DOHH2 (cell line): ENCODE data around the gene LDLRAD1.

ENCODE experiments used
- H3F3A ChIP-seq: fragments of 200-600 bp; sonication (generic), shearing (Covaris generic); 2 replicates; pipeline ENCODE4 v1.6.0; 2016; ENCODE audit warnings: antibody characterized with exemption, mild to moderate bottlenecking; ENCODE audit not compliant: control insufficient read depth, insufficient read depth
- H3K27ac ChIP-seq: fragments of 200-600 bp; sonication (generic); 2 replicates; pipeline ENCODE4 v1.5.1; 2014; ENCODE audit warnings: low read depth, mild to moderate bottlenecking, low read length, moderate library complexity
- H3K27me3 ChIP-seq: fragments of 200-600 bp; sonication (generic); 2 replicates; pipeline ENCODE4 v1.6.1; 2014; ENCODE audit warnings: mild to moderate bottlenecking, low read length, mixed read lengths; ENCODE audit not compliant: control insufficient read depth
- H3K36me3 ChIP-seq: fragments of 200-600 bp; sonication (generic); 2 replicates; pipeline ENCODE4 v1.6.1; 2014; ENCODE audit warnings: mild to moderate bottlenecking, low read length, moderate library complexity, mixed read lengths; ENCODE audit not compliant: control insufficient read depth
- H3K4me1 ChIP-seq: fragments of 200-600 bp; sonication (generic); 2 replicates; pipeline ENCODE4 v1.6.1; 2014; ENCODE audit warnings: mild to moderate bottlenecking, low read length, mixed read lengths; ENCODE audit not compliant: control insufficient read depth
- H3K4me2 ChIP-seq: fragments of 200-600 bp; sonication (generic); 2 replicates; pipeline ENCODE4 v1.6.0; 2014; ENCODE audit warnings: mild to moderate bottlenecking, low read length, moderate library complexity
- H3K4me3 ChIP-seq: fragments of 200-600 bp; sonication (generic); 2 replicates; pipeline ENCODE4 v1.5.1; 2014; ENCODE audit warnings: mild to moderate bottlenecking, low read length, mixed read lengths
- H3K79me2 ChIP-seq: fragments of 200-600 bp; sonication (generic); 2 replicates; pipeline ENCODE4 v1.6.1; 2014; ENCODE audit warnings: mild to moderate bottlenecking, low read length, mixed read lengths; ENCODE audit not compliant: control insufficient read depth
- H3K9me2 ChIP-seq: fragments of 200-600 bp; sonication (generic); replicated peaks from 2 replicates; pipeline ENCODE4 v1.6.1; 2014; ENCODE audit warnings: mild to moderate bottlenecking, low read length, mixed read lengths; ENCODE audit not compliant: control insufficient read depth
- H3K9me3 ChIP-seq: fragments of 200-600 bp; sonication (generic); 2 replicates; pipeline ENCODE4 v1.6.1; 2014; ENCODE audit warnings: antibody characterized with exemption, low read length, mixed read lengths; ENCODE audit not compliant: control insufficient read depth, insufficient read depth
- H4K20me1 ChIP-seq: fragments of 200-600 bp; sonication (generic); 2 replicates; pipeline ENCODE4 v1.6.0; 2014; ENCODE audit warnings: low read depth, mild to moderate bottlenecking, antibody characterized with exemption, low read length, moderate library complexity; ENCODE audit not compliant: control insufficient read depth, insufficient read depth
- EZH2phosphoT487 ChIP-seq: fragments of 200-600 bp; sonication (generic); IDR thresholded peaks from 2 replicates; pipeline ENCODE4 v1.6.1; 2017; ENCODE audit warnings: borderline replicate concordance, mild to moderate bottlenecking, antibody characterized with exemption, low read length, moderate library complexity, mixed read lengths
- TF ChIP-seq, protein P1 (sequence below): fragments of 200-600 bp; sonication (generic); IDR thresholded peaks from one replicate; pipeline ENCODE4 v1.5.1; 2014; ENCODE audit warnings: antibody characterized with exemption, mild to moderate bottlenecking, low read depth, low read length; ENCODE audit not compliant: poor library complexity, severe bottlenecking

Gene LDLRAD1

DNA sequence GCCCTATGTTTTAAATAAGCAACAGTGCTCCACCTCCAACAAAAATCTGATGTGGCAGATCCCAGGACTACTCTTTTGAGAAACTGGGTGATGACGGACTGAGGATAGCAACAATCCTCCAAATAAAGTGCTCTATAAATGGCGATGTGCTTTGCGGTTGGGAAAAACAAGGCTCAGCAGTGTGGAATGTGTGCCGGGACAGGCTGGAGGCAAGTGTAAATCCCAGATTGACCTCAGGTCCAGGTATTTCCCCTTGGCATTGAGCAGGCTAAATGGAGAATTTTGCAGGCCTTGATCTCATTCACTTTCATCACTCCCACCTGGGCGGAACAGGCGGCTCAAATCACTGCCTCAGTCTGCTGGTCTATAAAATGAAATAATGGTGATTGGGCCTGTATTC, 36.8 kb downstream of the LDLRAD1 start:
- Histone ChIP-seq H3K4me1 (no peaks in the 10 kb centered on the region), H3K4me3 (no peak overlapping the region), H3F3A (no peaks in the 10 kb centered on the region), H3K4me2 (no peak overlapping the region), H3K9me2 (no peaks in the 10 kb centered on the region), H3K36me3 (no peaks in the 10 kb centered on the region), H3K79me2 (no peaks in the 10 kb centered on the region), H3K9me3 (no peaks in the 10 kb centered on the region), H4K20me1 (no peaks in the 10 kb centered on the region; the same call in 1 of the 2 replicates), H3K27me3 (no peaks in the 10 kb centered on the region), H3K27ac (no peak overlapping the region)
- TF ChIP-seq EZH2phosphoT487, result no peak
- TF ChIP-seq, protein P1, sequence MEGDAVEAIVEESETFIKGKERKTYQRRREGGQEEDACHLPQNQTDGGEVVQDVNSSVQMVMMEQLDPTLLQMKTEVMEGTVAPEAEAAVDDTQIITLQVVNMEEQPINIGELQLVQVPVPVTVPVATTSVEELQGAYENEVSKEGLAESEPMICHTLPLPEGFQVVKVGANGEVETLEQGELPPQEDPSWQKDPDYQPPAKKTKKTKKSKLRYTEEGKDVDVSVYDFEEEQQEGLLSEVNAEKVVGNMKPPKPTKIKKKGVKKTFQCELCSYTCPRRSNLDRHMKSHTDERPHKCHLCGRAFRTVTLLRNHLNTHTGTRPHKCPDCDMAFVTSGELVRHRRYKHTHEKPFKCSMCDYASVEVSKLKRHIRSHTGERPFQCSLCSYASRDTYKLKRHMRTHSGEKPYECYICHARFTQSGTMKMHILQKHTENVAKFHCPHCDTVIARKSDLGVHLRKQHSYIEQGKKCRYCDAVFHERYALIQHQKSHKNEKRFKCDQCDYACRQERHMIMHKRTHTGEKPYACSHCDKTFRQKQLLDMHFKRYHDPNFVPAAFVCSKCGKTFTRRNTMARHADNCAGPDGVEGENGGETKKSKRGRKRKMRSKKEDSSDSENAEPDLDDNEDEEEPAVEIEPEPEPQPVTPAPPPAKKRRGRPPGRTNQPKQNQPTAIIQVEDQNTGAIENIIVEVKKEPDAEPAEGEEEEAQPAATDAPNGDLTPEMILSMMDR, result no peak

DNA sequence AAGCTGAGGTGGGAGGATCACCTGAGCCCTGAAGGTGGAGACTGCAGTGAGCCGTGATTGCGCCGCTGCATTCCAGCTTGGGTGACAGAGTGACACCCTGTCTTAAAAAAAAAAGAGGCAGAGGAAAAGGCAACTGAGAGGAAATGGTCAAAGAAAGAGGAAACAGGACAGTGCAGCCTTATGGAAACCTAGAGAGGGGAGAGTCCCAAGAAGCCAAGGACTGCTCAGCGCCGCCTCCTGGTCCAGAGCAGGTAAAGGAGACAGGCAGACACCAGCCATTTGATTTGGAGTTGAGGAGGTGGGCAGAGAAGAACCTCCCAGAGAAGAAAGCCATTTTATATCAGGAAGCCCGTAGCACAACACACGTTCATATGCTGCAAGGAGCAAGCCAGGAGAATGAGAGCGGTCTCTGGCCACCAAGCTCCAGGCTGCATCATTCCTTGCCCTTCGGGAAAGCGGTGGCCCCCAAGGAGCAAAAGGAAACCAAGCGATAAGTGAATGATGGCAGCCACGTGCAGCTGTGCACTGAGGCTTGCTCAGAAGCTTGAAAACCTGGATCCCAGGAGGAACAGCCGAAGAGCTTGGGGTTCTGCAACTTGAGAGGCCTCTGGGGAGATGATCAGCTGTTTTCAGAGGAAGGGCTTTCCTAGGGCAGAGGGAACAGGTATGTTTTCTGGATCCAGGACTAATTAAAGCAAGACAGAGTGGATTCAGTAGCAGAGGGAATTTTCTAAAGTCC, 38.1 kb downstream of the LDLRAD1 start:
- no peaks in the 10 kb centered on the region for H3K36me3 ChIP-seq
- TF ChIP-seq, protein P1, result no peak
- no peak for TF ChIP-seq EZH2phosphoT487
- H3K4me3 ChIP-seq, result no peak overlapping the region
- no peaks in the 10 kb centered on the region for H3K27me3 ChIP-seq
- no peaks in the 10 kb centered on the region; the same call in 1 of the 2 replicates for H4K20me1 ChIP-seq
- no peaks in the 10 kb centered on the region for H3K4me1 ChIP-seq
- H3K4me2 ChIP-seq, result no peak overlapping the region
- H3K27ac ChIP-seq, result no peak overlapping the region
- H3K9me3 ChIP-seq, result no peaks in the 10 kb centered on the region
- no peaks in the 10 kb centered on the region for H3K9me2 ChIP-seq
- no peaks in the 10 kb centered on the region for H3K79me2 ChIP-seq
- no peaks in the 10 kb centered on the region for H3F3A ChIP-seq

DNA sequence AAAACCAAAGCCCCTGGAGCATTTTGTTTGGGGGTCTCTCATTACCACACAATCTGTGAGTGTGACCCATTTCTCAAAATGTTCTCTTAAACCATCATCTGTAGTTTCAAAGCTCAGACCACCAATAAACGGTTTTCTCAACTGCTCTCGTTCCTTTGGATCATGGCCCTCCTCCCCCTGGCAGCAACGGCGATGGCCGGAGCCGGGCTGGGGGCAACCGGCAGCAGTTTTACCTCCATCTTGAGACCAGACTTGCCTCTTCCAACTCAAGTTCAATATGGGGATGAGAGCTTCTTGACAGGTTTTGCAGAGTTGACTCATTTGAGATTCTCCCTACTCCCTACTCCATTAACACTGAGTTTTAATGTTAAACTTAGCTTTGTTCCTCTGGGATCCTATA, 42.1 kb downstream of the LDLRAD1 start:
- Histone ChIP-seq H3K9me3 (no peaks in the 10 kb centered on the region), H3K4me1 (no peaks in the 10 kb centered on the region), H3F3A (no peaks in the 10 kb centered on the region), H4K20me1 (no peaks in the 10 kb centered on the region; the same call in 1 of the 2 replicates), H3K9me2 (no peaks in the 10 kb centered on the region), H3K27ac (no peak overlapping the region), H3K4me2 (no peak overlapping the region), H3K27me3 (no peaks in the 10 kb centered on the region), H3K36me3 (no peaks in the 10 kb centered on the region; the same call in 1 of the 2 replicates), H3K79me2 (no peaks in the 10 kb centered on the region), H3K4me3 (no peak overlapping the region)
- TF ChIP-seq, protein P1, result no peak
- no peak for TF ChIP-seq EZH2phosphoT487
